Hindlimb muscle (tissue), 1 donor: Measurements from ENCODE around the gene SPEG. TPM values are rescaled to one million over a fixed set of nuclear protein-coding genes. Genes with fewer than 3 reads are reported as not detected.
A peak's percentile ranks its signal among the peaks of the same experiment; 100 is the strongest.
"Not testable (repeated sequence)": the region's sequence is repeated elsewhere in the genome, so short reads cannot be mapped to it uniquely, and the experiment has no call there.

Experiments
- DNase-seq: peaks from one replicate; pipeline ENCODE4 v3.0.0-alpha.2; 2013
- polyA plus RNA-seq: library from polyadenylated mRNA; unstranded; fragments of 120-200 nt; gene quantifications from one replicate; pipeline ENCODE4 v1.2.1, GENCODE V29; 2013; ENCODE audit not compliant: insufficient read length

SPEG gene
- polyA plus RNA-seq = 208 TPM

- DNase-seq = no peak
These were observed at the start of gene SPEG for GRCh38 chr2:219434718-219435525. TSS of gene SPEG (plus strand) at chr2:219434843. CDS start at chr2:219434978, 135 bp downstream.

GRCh38 chr2:219384859-219385258 is 49.8 kb upstream of the SPEG start:
- DNase-seq = no peak

GRCh38 chr2:219385958-219386520 is 48.6 kb upstream of the SPEG start:
- DNase-seq = no peak

- no peak for DNase-seq
These were observed 47.9 kb upstream of the SPEG start for GRCh38 chr2:219386532-219387280.

DNA sequence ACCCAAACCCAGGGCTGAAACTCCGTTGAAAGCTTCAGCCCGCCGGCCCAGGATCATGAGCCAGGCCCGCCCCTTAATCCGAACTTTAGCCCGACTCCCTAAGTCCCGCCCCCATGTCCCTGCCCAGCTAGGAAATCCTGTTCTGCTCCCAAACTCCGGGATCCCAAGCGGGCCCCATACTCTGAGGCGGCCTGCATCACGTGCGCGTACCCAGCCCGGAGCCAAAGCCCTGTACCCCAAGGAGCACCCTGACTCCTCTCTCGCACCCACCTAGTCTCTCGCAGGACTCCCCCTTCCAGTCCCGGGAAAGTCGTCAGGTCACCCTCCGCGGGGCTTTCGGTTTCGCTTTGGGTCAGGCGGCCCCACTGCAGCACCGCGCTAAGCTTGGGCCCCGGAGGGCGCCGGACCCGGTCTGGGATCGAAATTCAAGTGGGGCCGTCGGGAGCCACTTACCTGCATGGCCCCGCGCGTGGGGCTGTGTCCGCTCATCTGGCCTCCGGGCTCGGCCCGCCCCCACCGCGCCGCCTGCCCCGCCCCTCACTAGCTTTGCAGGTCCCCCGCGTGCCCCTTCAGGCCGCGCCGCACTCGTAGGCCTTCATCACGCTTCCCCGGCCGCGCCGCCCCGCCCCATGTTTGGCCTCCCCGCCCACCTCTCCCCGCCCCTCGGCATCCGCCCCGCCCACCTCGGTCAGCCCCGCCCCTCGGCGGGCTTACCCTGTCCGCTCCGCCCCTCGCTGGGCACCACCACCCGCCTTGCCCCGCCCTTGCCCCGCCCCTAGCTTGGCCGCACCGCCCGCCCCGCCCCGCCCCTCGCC is 47.1 kb upstream of the SPEG start, which contains the start of gene DNPEP:
Gene DNPEP, minus strand, starts transcription at position 607 of the 815 bp plus-strand sequence. Its CDS starts 118 bp downstream, at position 489.
- DNase-seq = peak; percentile 89

DNA sequence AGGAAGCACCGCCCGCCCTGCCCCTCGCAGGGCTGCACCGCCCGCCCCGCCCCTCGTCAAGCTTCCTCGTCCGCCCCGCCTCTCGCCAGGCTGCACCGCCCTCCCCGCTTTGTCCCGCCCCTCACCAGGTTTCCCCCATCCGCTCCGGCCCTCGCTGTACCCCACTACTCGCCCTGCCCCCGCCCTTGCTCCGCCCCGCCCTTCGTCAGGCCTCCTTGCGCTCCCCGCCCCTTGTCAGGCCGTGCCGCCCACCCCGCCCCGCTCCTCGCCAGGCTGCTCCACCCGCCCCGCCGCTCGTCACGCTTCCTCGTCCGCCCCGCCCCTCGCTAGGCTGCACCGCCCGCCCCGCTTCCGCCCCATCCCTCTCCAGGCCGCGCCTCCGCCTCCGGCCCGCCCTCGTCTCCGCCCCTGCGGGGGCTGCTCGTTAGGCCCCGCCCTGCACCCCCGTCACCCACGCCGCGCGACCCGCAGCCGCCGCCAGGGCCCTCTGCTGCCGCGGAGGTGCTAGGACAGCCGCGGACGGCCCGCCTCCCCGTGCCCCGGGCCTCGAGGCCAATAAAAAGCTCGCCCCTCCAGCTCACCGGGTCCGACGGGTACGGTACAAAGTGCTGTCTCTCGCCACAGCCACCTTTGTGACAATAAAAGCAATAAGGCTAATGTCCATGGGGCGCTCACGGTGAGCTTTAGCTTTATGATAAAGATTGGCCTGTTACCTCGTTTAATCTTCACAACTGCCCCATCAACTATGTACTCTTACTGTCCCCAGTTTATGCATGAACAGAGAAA is 46.3 kb upstream of the SPEG start:
- DNase-seq = peak; percentile 97

DNA sequence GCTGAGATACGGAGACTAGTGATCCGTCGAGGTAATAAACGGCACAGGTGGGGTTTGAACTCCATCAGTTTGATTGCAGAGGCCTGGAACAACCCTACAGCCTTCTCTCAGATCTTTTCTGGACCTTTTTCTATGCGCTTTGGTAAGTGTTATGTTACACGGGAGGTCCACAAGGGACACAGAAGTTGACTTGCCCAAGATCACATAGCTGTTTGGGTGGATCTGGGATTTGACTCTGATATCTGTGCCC is 45.8 kb upstream of the SPEG start:
- DNase-seq = no peak

- DNase-seq = no peak
These were observed 41.9 kb upstream of the SPEG start for GRCh38 chr2:219392754-219393153.

DNA sequence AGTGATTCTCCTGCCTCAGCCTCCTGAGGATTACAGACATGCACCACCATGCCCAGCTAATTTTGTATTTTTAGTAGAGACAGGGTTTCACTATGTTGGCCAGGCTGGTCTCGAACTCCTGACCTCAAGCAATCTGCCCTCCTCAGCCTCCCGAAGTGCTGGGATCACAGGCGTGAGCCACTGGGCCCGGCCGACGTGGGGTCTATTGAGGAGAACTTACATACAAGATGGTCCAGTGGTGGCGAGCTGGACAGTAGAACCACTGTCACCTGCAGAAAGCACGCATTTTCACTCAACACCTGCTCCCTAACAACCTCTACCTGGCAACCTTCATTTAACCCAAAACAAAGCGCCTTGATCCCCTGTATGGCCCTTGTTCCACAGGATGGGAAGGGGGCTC is 39.6 kb upstream of the SPEG start:
- not testable (repeated sequence) for DNase-seq

DNA sequence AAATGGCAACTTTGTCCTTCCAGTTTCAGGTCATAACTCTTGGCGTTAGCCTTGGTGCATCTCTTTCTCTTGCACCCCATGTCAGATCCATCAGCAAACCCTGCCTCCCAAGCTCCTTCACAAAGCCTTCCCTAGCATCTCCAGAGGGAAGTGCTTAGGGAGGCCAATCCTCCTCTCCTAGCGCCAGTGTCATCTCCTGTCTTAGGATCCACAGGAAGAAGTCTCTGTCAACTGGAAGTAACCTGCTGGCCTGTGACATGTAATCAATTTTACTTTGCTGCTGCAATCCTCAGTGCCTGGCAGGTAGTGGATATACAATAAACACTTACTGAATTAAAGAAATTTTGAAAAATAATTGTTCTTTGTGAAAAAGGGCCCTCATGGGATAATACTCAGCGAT is 39.0 kb upstream of the SPEG start:
- DNase-seq = no peak

DNA sequence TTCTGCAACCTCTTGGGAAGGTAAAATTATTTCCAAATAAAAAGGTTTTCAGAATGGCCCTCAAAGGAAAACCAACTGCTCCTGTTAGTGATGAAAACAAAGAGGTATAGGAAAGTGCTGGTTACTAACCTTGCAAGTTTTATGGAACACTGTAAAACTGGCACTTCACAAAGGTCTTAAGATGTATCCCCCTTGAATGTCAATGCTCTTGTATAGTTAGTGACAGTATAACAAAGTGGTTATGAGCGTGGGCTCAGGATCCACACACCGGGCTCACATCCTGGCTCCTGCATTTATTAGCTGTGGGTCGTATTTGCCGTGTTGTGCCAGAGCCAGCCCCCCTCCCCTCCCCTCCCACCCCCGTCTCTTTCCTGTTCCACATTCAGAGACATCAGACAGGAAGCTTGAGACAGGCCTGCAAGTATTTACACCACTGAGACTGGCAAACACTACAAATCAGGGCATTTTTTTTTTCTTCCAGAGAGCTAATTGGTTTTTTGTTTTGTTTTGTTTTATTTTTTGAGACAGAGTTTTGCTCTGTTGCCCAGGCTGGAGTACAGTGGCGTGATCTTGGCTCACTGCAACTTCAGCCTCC is 37.7 kb upstream of the SPEG start:
- no peak for DNase-seq

- no peak for DNase-seq
These were observed 35.8 kb upstream of the SPEG start for GRCh38 chr2:219398721-219399363.

DNA sequence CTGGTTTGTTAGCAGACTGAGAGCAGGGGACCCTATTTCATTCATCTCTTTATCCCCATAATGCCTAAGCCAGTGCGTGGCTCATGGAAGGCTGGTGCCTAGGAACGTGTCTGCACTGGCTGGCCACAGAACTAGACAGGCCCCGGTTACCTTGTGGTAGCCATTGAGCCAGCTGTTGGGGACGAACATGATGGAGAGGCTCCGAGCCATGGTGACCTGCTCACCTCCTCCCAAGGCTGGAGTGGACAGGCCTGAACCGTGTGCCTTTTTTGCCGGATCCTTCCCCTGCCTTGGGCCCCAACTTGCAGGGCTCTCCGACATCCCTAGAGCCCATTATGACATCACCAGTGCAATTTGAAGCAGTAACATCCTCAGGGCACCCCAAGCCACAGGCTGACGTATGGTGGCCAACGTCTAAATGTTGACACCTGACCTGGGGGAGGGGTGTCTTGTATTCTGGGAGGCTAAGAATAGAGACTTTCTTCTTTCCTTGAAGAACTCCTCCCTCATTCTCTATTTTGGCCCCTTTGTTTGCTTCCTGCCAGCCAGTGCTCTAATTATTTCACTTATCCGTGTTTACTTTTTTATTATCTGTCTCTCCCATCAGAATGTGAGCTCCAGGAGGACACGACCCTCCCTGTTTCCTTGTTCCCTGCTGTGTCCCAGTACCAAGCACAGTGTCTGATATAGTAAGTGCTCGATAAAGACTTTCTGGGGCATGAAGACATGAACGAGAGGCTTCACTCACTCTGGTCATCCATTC is 34.7 kb upstream of the SPEG start:
- no peak for DNase-seq

DNA sequence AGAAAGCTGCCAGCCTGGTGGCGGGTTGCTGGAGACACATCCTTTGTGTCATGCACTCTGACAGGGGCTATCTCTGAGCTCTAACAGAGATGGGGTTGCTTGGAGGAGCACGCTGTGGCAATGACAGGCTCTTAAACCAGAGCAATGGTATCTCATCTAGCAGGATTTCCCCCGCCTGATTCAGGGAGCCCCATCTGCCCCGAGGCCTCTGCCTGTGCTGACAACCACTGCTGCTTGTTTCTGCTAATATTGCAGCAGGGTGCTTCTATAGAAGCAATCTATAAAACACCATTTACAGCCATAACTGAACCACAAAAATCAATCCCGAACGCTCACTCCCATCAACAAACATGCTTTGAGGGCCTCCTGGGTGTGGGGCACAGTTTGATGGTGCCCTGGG is 34.1 kb upstream of the SPEG start:
- no peak for DNase-seq

- DNase-seq = no peak
These were observed 33.0 kb upstream of the SPEG start for GRCh38 chr2:219401606-219402005.

DNA sequence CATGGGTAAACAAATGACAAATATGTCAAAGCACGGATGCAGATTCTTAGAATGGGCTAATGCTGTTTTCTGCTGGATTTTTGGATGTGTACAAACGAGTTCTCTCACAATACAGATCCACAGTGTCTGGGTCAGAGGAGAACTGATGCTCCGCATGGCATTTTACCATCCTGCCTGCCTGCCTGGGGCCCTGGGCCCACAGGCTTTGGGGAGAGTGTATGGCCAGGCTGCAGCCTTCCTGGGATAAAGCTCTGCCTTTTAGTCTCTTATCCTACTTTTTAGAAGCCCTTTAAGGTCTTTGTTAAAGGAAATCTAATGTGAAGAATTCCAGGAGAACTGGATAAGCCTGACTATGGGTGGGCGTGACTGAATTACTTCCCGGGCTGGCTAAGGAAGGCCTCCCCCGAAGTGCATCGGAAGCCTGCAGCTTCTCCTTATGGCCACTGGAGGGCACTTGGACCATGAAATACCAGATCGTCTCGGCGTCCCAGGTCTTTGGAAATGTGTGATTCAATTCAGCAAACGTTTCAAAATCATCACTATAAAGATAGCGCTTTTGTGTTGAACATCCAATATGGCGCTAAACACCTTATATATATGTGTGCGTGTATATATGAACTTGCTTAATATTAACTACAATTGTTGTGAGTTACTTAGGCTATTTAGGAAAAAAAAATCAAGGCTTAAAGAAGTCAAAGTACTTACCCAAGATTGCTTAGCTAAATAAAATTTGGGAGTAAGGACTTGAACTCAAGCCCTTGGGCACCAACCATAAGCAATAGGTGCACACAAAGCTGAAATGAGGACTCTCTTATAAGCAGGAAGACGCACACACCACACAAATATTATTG is 31.8 kb upstream of the SPEG start:
- DNase-seq = peak; percentile 80

- no peak for DNase-seq
These were observed 30.8 kb upstream of the SPEG start for GRCh38 chr2:219403861-219404260.

GRCh38 chr2:219404291-219404910 is 30.2 kb upstream of the SPEG start:
- DNase-seq = no peak

- DNase-seq = no peak
These were observed 29.7 kb upstream of the SPEG start for GRCh38 chr2:219404954-219405353.
